Retinal pigment epithelial cell (primary cell): Measurements from ENCODE around the gene FKBP2.

ENCODE experiments used
- DNase-seq: peaks from one replicate; pipeline ENCODE4 v3.0.0-alpha.2; 2010; ENCODE audit warnings: low read depth
- H3K4me3 ChIP-seq: 2 replicates; pipeline ENCODE4 v1.5.1; 2011; ENCODE audit warnings: mild to moderate bottlenecking, low read length, control low read depth, moderate library complexity
- CTCF ChIP-seq: conservative IDR thresholded peaks from 2 replicates; pipeline ENCODE4 v1.5.1; 2011; ENCODE audit warnings: low read depth, low read length, control low read depth, inconsistent platforms

The FKBP2 gene

DNA sequence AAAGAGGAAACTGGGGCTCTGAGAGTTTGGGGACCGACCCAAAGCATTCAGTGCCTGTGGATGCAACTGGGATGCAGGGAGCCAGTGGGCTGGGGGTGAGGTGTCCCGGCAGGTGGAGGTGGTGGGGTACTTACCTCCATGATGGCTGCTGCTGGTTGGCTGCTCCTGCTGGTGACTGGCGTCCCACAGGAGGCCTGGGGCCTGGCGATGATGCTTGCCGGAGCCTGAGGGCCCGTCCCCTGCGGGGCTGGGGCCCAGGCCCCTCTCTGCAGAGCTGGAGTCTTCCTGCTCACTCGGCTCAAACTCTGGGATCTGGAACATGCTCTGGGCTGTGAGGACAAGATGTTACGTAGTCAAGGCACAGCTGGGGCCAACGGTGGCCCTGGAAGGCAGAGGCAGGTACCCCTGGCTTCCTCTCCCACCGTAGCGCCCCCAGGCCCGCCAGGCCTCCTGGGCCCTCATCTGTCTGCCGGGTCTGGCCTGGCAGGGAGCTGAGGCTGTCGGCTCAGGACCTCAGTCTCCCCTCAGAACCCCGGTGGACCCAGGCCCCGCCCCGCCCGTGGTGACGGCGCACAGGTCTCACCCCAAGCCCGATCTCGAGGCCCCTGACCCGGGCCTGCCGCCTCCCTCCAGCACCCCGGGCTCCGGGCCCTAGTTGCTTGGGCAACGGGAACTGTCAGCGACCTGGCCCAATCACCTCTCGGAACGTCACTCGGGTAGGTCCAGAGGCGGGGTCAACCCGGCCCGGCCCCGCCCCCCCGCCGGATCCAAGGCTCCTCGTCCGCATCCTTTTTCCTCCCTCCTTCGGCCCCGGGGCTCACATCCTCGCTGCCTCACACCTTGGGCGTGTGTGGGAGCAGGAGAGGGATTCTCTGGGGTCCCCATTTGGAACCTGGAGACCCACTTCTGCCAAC, 43.4 kb downstream of the FKBP2 start, which contains the start of gene BAD:
TSS of gene BAD (minus strand) at position 618 of the 914 bp plus-strand sequence. CDS start at position 321, 297 bp downstream.
- TF ChIP-seq CTCF, result no peak
- DNase-seq, result peak; percentile 68
- H3K4me3 ChIP-seq, result peak within 1 kb of the TSS; percentile 74

DNA sequence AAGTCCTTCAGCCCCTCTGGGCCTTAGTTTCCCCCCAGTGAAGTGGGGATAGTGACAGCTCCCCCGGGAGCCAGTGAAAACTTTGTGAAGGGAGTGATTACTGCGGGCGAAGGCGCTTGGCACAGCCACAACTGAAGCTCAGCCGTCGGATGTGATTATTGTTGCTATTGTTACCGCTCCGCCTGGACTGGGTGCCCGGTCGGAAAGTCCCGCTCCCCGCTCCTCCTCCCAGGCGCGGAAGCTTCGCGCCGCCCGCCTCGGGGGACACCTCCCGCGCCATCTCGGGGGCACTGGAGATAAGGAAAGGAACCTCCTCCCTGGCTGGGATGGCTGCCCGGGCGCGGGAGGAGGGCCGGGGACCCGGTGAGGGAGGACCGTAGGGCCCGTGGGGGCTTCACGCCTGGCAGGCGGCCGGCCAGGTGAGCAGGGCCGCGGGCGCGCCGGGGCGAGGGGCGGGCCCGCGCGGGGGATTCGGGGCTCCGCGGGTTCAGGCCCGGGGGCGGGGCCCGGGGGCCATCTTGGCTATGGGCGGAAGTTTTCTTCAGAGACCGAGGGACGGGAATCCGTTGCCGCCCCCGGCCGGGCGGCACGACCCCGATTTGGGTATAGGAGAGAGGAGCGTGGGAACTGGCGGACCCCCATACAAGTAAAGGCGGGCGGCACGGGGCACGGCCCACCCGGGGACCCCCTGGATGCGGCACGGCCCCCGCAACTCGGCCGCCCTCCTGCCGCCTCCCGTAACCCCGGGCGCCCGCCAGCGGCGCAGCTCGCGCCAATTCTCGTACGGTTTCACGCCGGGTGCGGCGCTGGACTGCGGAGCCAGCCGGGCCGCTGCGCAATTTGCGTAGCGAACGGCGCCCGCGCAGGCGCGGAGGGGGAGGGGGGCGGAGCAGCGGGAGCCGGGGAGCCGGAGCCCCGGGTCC, 44.3 kb downstream of the FKBP2 start, which contains the start of gene GPR137:
TSS of gene GPR137 (plus strand) at position 887 of the 923 bp plus-strand sequence. CDS start 677 bp downstream, outside the sequence.
- no peak for DNase-seq
- H3K4me3 ChIP-seq, result peak within 1 kb of the TSS; percentile 74
- TF ChIP-seq CTCF, result no peak

DNA sequence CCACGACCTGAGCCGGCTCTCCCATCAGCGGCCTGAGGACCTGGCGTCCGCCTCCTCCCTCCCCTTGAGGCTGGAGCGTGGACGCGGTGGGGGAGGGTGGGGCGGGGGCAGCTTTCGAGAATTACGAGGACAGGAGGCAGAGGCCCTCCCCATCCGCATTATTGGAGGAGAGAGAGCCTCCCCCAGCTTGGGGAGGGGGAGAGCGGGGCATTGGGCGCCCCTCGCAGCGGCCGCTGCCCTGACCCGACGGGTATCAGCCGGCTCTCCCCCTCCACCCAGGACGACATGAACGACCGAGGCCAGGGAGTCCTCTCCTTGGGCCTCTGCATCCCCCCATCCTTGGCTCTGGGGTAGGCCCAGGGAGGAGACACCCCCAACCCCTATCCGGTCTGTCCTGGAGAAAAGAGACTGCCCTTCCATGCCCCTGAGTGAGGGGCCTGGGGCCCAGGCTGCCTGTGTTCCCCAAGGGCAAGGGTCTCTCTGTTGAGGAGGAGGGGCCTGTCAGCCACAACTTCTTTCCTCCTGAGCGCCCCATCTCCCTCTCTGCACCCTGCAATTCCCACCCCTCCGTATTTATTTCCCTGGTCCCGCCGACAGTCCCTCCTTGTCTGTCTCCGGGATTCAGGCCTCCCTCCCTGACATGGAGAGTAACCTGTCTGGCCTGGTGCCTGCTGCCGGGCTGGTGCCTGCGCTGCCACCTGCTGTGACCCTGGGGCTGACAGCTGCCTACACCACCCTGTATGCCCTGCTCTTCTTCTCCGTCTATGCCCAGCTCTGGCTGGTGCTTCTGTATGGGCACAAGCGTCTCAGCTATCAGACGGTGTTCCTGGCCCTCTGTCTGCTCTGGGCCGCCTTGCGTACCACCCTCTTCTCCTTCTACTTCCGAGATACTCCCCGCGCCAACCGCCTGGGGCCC, 45.2 kb downstream of the FKBP2 start:
- peak overlapping the region; percentile 74 for H3K4me3 ChIP-seq
- peak; percentile 32 for TF ChIP-seq CTCF
- DNase-seq, result no peak

GRCh38 chr11:64286801-64287159, 45.9 kb downstream of the FKBP2 start:
- DNase-seq, result no peak
- no peak overlapping the region for H3K4me3 ChIP-seq

GRCh38 chr11:64287676-64288352, 46.9 kb downstream of the FKBP2 start:
- DNase-seq, result no peak
- no peak for TF ChIP-seq CTCF
- no peak overlapping the region for H3K4me3 ChIP-seq

More at GRCh38 chr11:64286801-64287159, 45.9 kb downstream of the FKBP2 start:
- TF ChIP-seq CTCF, result no peak

DNA sequence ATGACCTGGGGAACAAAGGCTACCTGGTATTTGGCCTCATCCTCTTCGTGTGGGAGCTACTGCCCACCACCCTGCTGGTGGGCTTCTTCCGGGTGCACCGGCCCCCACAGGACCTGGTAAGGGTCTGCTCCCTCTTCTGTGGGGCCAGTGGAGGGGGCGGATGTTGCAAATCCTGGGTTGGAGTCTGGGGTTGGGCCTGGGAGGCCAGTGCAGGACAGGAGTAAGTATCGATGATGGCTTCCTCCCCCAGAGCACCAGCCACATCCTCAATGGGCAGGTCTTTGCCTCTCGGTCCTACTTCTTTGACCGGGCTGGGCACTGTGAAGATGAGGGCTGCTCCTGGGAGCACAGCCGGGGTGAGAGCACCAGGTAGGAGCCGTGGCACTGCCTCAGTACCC, 47.5 kb downstream of the FKBP2 start:
- H3K4me3 ChIP-seq, result no peak overlapping the region
- DNase-seq, result no peak
- no peak for TF ChIP-seq CTCF
